AG09319 (cell line): Measurements from ENCODE around the gene CCL2.

Source experiments
- DNase-seq: peaks from one replicate; pipeline ENCODE4 v3.0.0-alpha.2; 2010; ENCODE audit warnings: low read depth; ENCODE audit errors: extremely low read depth
- TF ChIP-seq, protein P1 (sequence below): IDR thresholded peaks from 2 replicates; pipeline ENCODE4 v1.5.1; 2011; ENCODE audit warnings: low read depth, mild to moderate bottlenecking, inconsistent platforms, low read length, moderate library complexity

CCL2 gene

GRCh38 chr17:34287875-34288274 is 32.8 kb downstream of the CCL2 start:
- no peak for DNase-seq
- TF ChIP-seq, protein P1, sequence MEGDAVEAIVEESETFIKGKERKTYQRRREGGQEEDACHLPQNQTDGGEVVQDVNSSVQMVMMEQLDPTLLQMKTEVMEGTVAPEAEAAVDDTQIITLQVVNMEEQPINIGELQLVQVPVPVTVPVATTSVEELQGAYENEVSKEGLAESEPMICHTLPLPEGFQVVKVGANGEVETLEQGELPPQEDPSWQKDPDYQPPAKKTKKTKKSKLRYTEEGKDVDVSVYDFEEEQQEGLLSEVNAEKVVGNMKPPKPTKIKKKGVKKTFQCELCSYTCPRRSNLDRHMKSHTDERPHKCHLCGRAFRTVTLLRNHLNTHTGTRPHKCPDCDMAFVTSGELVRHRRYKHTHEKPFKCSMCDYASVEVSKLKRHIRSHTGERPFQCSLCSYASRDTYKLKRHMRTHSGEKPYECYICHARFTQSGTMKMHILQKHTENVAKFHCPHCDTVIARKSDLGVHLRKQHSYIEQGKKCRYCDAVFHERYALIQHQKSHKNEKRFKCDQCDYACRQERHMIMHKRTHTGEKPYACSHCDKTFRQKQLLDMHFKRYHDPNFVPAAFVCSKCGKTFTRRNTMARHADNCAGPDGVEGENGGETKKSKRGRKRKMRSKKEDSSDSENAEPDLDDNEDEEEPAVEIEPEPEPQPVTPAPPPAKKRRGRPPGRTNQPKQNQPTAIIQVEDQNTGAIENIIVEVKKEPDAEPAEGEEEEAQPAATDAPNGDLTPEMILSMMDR = no peak

- DNase-seq = no peak
- TF ChIP-seq, protein P1 = no peak
Measured at GRCh38 chr17:34290586-34290985, 35.5 kb downstream of the CCL2 start.

- TF ChIP-seq, protein P1 = no peak
- DNase-seq = no peak
Measured at GRCh38 chr17:34291721-34292348, 36.8 kb downstream of the CCL2 start.

GRCh38 chr17:34299027-34299426 is 43.9 kb downstream of the CCL2 start:
- DNase-seq = no peak
- TF ChIP-seq, protein P1 = no peak

DNA sequence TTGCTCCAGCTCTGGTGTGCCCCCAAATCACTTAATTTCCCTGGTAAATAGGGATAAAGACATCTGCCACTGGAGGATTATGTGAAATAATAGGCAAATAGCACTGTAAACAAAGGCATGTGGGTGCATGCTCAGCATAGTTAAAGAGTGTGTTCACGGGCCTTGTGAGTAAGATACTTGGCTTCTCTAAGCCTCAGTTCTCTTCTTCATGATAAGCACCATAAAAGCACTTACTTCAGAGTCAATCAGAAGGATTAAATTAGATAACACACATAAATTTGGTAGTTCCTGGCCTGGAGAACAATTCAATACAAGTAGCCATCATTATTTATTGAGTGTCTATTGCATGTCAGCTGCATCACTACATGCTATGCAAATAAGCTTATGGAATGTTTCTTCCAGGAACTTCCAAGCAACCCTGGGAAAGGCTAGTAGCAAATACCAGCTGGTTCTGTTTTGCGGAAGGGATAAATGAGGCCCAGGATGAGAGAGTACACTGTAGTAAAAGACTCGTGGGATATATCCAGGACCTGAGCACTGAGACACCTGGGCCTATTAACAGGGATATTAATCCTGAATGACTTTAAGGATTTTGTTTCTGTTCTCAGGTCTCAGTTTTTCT is 45.0 kb downstream of the CCL2 start:
- DNase-seq = no peak
- TF ChIP-seq, protein P1 = no peak

- TF ChIP-seq, protein P1 = no peak
- DNase-seq = no peak
Measured at GRCh38 chr17:34300652-34301370, 45.7 kb downstream of the CCL2 start.

DNA sequence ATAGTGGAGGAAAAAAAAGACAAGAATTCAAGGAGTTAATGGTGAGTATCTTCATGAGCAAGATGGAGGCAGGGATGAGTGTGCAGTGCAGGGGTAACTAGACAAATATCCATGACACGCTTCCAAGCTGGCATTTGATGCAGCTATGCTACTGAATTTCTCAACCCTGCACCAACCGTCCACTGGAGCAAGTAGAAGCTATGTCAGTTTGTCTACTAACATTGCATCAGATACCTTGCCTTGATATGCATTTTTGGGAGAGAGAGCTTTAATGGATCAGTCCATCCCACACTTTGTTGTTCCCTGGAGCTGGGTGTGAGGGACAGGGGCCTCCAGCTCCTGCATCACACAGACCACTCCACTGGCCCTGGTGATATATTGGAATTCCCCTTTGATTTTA is 46.9 kb downstream of the CCL2 start:
- TF ChIP-seq, protein P1 = no peak
- DNase-seq = no peak
